HEK293 (cell line): Measurements from ENCODE around the gene TMEM181.
"Not testable (repeated sequence)": the region's sequence is repeated elsewhere in the genome, so short reads cannot be mapped to it uniquely, and the experiment has no call there.

ENCODE experiments used
- MYNN ChIP-seq: fragments of 450-650 bp; formaldehyde crosslinking; IDR thresholded peaks from 2 replicates; pipeline ENCODE4 v1.5.1; 2016; ENCODE audit warnings: missing biosample characterization, missing genetic modification characterization, borderline replicate concordance
- ZFP37 ChIP-seq: fragments of 450-650 bp; formaldehyde crosslinking; IDR thresholded peaks from 2 replicates; pipeline ENCODE4 v1.5.1; 2016; ENCODE audit warnings: missing biosample characterization, missing genetic modification characterization

- TF ChIP-seq MYNN, ZFP37 (tag by site-specific recombination): not testable (repeated sequence)
Observed at GRCh38 chr6:158618289-158618688, 58.4 kb downstream of the TMEM181 start.
